Breast epithelium (tissue), 3 donors: Measurements from ENCODE around the gene LITAF.

Source experiments
- CTCF ChIP-seq, 3 donors: fragments of 450-650 bp; IDR thresholded peaks; one replicate each; pipeline ENCODE4 v1.5.1; 2016 to 2017; ENCODE audit warnings: antibody characterized with exemption in 3 of 3, mild to moderate bottlenecking in 3 of 3, moderate library complexity in 3 of 3
- POLR2A ChIP-seq: fragments of 450-650 bp; IDR thresholded peaks from one replicate; pipeline ENCODE4 v1.6.1; 2016; ENCODE audit warnings: antibody characterized with exemption, mild to moderate bottlenecking, moderate library complexity

DNA sequence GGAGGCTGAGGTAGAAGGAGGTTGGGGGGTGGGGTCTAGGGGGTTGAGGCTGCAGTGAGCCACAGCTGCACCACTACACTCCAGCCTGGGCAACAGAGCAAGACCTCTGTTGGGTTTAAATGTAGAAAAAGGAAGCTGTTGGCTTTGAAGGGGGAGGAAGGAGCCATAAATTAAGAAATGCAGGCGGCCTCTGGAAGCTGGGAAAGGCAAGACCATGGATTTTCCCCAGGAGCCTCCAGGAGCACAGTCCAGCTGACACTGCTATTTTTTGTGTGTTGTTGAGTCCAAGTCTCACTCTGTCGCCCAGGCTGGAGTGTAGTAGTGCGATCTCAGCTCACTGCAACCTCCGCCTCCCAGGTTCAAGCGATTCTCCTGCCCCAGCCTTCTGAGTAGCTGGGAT lies 15.9 kb downstream of the LITAF start:
- no peak for TF ChIP-seq POLR2A
- TF ChIP-seq CTCF (IDR thresholded peaks at IDR 0.05): no peak
